Stimulated activated CD4-positive, alpha-beta T cell treated with anti-CD3 and anti-CD28 coated beads, Interleukin-4, amount 100 ng/mL, for 1 hour (primary cell): Measurements from ENCODE around the gene SH3YL1.
A peak's percentile ranks its signal among the peaks of the same experiment; 100 is the strongest.

Experiments used
- DNase-seq: peaks from one replicate; pipeline ENCODE4 v3.0.0-alpha.2; 2020

SH3YL1 gene

GRCh38 chr2:263774-264492 is at the start of gene SH3YL1:
SH3YL1 (minus strand) TSS chr2:264032; CDS start chr2:263984, 48 bp downstream.
- DNase-seq: peak; percentile 53

- DNase-seq: no peak
Observed at GRCh38 chr2:310994-311393, 47.2 kb upstream of the SH3YL1 start.

GRCh38 chr2:309954-310510 is 46.2 kb upstream of the SH3YL1 start:
- DNase-seq: no peak

- DNase-seq: no peak
Observed at GRCh38 chr2:309148-309953, 45.5 kb upstream of the SH3YL1 start.

- DNase-seq: no peak
Observed at GRCh38 chr2:305366-305765, 41.5 kb upstream of the SH3YL1 start.

GRCh38 chr2:296354-296753 is 32.5 kb upstream of the SH3YL1 start:
- DNase-seq: no peak

- no peak for DNase-seq
Observed at GRCh38 chr2:295090-295489, 31.3 kb upstream of the SH3YL1 start.

- DNase-seq: peak; percentile 49
Observed at GRCh38 chr2:290090-290722, 26.4 kb upstream of the SH3YL1 start.

GRCh38 chr2:289362-290089 is 25.7 kb upstream of the SH3YL1 start:
- no peak for DNase-seq

GRCh38 chr2:288758-289361 is 25.0 kb upstream of the SH3YL1 start:
- DNase-seq: no peak

GRCh38 chr2:287911-288757 is 24.3 kb upstream of the SH3YL1 start, which contains the start of gene ALKAL2:
ALKAL2 (minus strand) TSS chr2:288091; CDS start chr2:287835, 256 bp downstream.
- peak; percentile 11 for DNase-seq

GRCh38 chr2:287471-287885 is 23.6 kb upstream of the SH3YL1 start:
- DNase-seq: peak; percentile 13

GRCh38 chr2:286774-287392 is 23.1 kb upstream of the SH3YL1 start:
- DNase-seq: no peak

- no peak for DNase-seq
Observed at GRCh38 chr2:286035-286434, 22.2 kb upstream of the SH3YL1 start.

GRCh38 chr2:285531-285930 is 21.7 kb upstream of the SH3YL1 start:
- DNase-seq: no peak

- DNase-seq: no peak
Observed at GRCh38 chr2:284896-285492, 21.2 kb upstream of the SH3YL1 start.

GRCh38 chr2:283996-284794 is 20.4 kb upstream of the SH3YL1 start:
- no peak for DNase-seq

- DNase-seq: no peak
Observed at GRCh38 chr2:282371-283263, 18.8 kb upstream of the SH3YL1 start.
